ENCODE results near the gene TMEM244.

- TF ChIP-seq, protein P1, sequence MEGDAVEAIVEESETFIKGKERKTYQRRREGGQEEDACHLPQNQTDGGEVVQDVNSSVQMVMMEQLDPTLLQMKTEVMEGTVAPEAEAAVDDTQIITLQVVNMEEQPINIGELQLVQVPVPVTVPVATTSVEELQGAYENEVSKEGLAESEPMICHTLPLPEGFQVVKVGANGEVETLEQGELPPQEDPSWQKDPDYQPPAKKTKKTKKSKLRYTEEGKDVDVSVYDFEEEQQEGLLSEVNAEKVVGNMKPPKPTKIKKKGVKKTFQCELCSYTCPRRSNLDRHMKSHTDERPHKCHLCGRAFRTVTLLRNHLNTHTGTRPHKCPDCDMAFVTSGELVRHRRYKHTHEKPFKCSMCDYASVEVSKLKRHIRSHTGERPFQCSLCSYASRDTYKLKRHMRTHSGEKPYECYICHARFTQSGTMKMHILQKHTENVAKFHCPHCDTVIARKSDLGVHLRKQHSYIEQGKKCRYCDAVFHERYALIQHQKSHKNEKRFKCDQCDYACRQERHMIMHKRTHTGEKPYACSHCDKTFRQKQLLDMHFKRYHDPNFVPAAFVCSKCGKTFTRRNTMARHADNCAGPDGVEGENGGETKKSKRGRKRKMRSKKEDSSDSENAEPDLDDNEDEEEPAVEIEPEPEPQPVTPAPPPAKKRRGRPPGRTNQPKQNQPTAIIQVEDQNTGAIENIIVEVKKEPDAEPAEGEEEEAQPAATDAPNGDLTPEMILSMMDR (IDR thresholded peaks at IDR 0.05), result no peak
- no peak for TF ChIP-seq POLR2A (IDR thresholded peaks at IDR 0.05)
Observed at GRCh38 chr6:129853996-129854711, 7.0 kb downstream of the TMEM244 start.
